Measurements from ENCODE around the gene ADRA2C.
A peak's percentile ranks its signal among the peaks of the same experiment; 100 is the strongest.

GRCh38 chr4:3792813-3793212, 26.6 kb downstream of the ADRA2C start:
- peak; percentile 11; the same call in 1 of the 2 replicates for TF ChIP-seq CTCF (IDR thresholded peaks at IDR 0.05)
- TF ChIP-seq TAF1 (IDR thresholded peaks at IDR 0.05; ENCODE audit: borderline replicate concordance, low read depth, low read length) = no peak
- no peak for TF ChIP-seq GABPA (IDR thresholded peaks at IDR 0.05; ENCODE audit: low read depth)
- no peak for TF ChIP-seq EZH2phosphoT487 (IDR thresholded peaks at IDR 0.05; ENCODE audit: borderline replicate concordance, low read depth)
- TF ChIP-seq YY1 (IDR thresholded peaks at IDR 0.05; ENCODE audit: low read depth) = no peak
- TF ChIP-seq SMC3 (IDR thresholded peaks at IDR 0.05; ENCODE audit: low read depth, low read length) = peak; percentile 33; the same call in 1 of the 2 replicates
- no peak for TF ChIP-seq JUND (IDR thresholded peaks at IDR 0.05)
- no peak for TF ChIP-seq FOXM1 (IDR thresholded peaks at IDR 0.05; ENCODE audit: low read depth)
- no peak for TF ChIP-seq FOXJ3 (CRISPR knock-in tag; IDR thresholded peaks at IDR 0.05)
- no peak for TF ChIP-seq CHD2 (IDR thresholded peaks at IDR 0.05; ENCODE audit: low read length, partially characterized antibody)
